NB4 (cell line): ENCODE results near the gene CTPS1.

Source experiments
- DNase-seq: peaks from one replicate; pipeline ENCODE4 v3.0.0; 2010; ENCODE audit warnings: low read depth
- H3K4me3 ChIP-seq: one replicate; pipeline ENCODE4 v1.5.1; 2011; ENCODE audit warnings: mild to moderate bottlenecking, low read depth, low read length, moderate library complexity
- MYC ChIP-seq: IDR thresholded peaks from 2 replicates; pipeline ENCODE4 v1.6.1; 2011; ENCODE audit warnings: low read depth, low read length
- POLR2A ChIP-seq: IDR thresholded peaks from 2 replicates; pipeline ENCODE4 v1.6.1; 2011; ENCODE audit warnings: mild to moderate bottlenecking; ENCODE audit not compliant: insufficient read length; ENCODE audit errors: extremely low read depth
- TF ChIP-seq, protein P1 (sequence below): IDR thresholded peaks from 2 replicates; pipeline ENCODE4 v1.6.1; 2011; ENCODE audit warnings: low read depth, low read length
- TF ChIP-seq, protein P2 (sequence below): IDR thresholded peaks from one replicate; pipeline ENCODE4 v1.5.1; 2012; ENCODE audit warnings: low read depth, low read length

CTPS1 gene

DNA sequence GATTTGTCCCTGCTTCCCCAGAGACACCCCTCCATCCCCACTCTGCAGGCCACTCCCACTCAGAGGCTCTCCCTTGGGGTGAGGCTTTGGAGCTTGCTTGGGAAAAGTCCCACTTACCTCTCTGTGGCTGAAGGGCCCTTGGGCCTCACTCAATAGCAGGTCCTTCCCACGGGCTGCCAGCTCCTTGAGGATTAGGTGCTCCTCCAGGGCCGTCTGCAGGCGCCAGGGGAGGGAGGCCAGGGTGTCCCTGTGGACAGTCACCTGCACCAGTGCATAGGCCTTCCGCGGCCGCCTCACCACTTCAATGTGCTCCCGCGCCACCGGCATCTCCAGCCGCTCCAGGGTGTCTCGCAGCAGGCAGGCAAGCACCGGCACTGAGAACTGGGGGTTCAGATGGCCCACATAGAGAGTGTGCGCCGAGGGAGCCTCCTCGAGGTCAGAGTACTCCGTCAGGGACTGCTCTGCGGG lies 40.6 kb downstream of the CTPS1 start:
- H3K4me3 ChIP-seq, result no peak overlapping the region
- DNase-seq, result no peak
- TF ChIP-seq, protein P1, sequence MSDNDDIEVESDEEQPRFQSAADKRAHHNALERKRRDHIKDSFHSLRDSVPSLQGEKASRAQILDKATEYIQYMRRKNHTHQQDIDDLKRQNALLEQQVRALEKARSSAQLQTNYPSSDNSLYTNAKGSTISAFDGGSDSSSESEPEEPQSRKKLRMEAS, result no peak
- TF ChIP-seq MYC, result no peak
- no peak for TF ChIP-seq POLR2A
- TF ChIP-seq, protein P2, sequence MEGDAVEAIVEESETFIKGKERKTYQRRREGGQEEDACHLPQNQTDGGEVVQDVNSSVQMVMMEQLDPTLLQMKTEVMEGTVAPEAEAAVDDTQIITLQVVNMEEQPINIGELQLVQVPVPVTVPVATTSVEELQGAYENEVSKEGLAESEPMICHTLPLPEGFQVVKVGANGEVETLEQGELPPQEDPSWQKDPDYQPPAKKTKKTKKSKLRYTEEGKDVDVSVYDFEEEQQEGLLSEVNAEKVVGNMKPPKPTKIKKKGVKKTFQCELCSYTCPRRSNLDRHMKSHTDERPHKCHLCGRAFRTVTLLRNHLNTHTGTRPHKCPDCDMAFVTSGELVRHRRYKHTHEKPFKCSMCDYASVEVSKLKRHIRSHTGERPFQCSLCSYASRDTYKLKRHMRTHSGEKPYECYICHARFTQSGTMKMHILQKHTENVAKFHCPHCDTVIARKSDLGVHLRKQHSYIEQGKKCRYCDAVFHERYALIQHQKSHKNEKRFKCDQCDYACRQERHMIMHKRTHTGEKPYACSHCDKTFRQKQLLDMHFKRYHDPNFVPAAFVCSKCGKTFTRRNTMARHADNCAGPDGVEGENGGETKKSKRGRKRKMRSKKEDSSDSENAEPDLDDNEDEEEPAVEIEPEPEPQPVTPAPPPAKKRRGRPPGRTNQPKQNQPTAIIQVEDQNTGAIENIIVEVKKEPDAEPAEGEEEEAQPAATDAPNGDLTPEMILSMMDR, result no peak

DNA sequence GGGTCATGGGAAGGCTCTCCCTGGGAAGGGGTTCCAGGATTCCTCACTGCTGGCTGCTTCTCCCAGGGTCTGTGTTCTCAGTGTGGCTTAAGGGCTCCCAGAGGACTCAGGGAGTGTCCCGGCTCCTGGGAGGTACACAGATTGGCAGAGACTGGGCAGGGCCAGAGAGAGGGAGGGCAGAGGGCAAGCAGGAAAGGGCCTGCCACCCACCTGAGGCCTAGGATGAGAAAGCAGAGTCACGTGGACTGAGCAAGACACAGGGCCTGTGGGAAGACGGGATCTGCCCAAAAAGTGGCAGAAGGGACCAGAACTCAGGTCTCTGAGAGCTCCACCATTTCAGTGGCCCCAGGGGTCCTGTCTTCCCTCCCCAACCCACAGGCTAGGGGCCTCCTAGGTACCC lies 41.2 kb downstream of the CTPS1 start:
- H3K4me3 ChIP-seq, result no peak overlapping the region
- no peak for DNase-seq
- TF ChIP-seq, protein P1, result no peak
- no peak for TF ChIP-seq MYC
- no peak for TF ChIP-seq POLR2A
- TF ChIP-seq, protein P2, result no peak

DNA sequence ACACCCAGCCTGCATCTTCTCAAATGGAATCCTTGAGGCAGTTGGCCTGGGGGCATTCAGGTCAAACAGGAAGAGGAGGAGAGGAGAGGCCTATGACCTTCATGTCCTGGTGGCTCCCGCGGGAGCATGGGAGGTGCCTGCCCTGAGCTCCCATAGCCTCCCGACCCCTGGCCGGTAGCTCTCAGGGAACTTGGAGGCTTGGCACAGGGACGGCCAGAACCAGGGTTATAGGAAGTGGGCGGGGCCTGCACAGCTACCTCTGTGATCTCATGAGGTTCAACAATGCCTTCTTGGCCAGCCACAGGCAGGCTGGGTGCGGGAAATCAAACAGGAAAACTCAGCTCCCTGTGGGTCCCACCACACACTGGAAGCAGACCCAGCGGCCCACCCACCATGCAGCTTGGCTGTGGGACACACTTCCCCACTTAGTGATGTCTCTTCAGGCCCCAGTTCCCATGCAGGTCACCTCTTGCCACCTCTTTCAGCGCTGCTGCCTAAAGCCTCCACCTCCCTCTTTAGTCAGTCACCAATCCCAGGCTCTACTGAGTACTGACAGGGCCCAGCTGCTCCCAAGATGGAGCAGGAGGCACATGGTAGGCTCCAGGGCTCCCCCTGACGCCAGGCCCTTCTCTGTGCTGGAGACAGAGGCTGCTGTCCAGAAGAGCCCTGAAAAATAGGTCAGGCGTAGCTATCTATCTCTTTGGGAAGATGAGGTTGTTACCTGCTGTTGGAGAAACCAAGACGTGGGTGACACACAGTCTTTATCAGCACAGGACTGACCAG lies 42.2 kb downstream of the CTPS1 start, which contains the start of gene SLFNL1:
TSS of gene SLFNL1 (minus strand) at position 200 of the 783 bp plus-strand sequence. CDS start 1,065 bp downstream, outside the sequence.
- no peak for TF ChIP-seq POLR2A
- TF ChIP-seq MYC, result no peak
- TF ChIP-seq, protein P1, result no peak
- TF ChIP-seq, protein P2, result no peak
- DNase-seq, result peak; percentile 44
- no peak within 1 kb of the TSS for H3K4me3 ChIP-seq

DNA sequence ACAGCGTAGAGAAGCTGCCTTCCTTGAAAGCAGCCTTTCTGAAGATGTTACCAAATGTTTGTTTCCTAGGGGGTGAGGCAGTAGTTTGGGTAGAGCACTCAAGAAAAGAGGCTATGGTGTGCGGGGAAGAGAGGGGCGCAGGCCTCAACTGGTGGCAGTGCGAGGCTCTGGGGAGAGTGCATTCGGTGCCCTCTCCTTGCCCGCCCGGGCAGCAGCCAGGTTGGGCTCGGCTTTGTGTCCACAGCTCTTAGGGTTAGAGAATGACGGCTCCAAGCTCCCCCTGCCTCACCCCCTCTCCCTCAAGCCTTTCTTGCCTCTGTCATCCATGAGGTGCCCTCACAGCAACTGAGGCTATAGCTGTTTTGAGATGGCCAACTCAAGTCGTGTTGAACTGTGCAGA lies 42.9 kb downstream of the CTPS1 start:
- no peak for DNase-seq
- H3K4me3 ChIP-seq, result no peak overlapping the region
- TF ChIP-seq, protein P1, result no peak
- TF ChIP-seq MYC (no peak), POLR2A (no peak)
- TF ChIP-seq, protein P2, result no peak

DNA sequence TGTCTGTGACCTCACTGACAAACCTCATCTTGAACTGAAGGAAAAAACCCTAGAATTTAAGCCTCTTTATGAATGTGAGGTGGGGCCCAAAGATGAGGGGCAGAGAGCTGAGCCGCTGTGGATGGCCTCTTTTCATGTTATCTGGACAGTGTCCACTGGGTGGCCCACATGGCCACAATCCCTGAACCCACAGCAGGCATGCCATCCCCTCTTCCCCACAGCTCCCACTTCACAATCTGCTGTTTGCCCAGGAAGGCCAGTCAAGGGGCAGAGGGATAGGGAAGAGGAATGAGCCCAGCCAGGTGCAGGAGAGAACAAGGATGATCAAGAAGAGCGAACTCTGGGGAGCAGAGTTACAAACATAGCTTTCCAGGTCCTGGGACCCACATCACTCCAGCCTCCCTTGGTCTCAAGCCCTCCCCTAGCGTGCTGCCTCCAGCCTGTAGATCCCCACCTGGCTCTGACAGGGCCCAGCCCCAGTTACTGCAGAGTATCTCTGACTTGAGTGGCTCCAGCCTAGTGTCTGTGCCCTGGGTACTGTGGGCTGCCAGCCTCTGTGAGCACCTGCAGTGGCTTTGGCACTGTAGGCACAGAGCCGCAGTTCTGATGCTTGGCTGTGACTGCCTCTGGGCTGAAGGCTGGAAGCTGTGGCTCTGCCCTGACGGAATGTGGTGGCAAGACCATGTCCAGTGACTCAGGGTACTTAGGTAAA lies 43.9 kb downstream of the CTPS1 start:
- H3K4me3 ChIP-seq, result no peak overlapping the region
- no peak for TF ChIP-seq MYC
- TF ChIP-seq, protein P2, result peak; percentile 27
- peak; percentile 26 for DNase-seq
